Measurements from ENCODE around the gene CYB5B. TPM values are rescaled to one million over a fixed set of nuclear protein-coding genes. Genes with fewer than 3 reads are reported as not detected.
A peak's percentile ranks its signal among the peaks of the same experiment; 100 is the strongest.

Gene CYB5B
- total and polyA plus RNA-seq, 2 donors (not counting 3 experiments of a cell fraction or from before 2014, with no cell fraction given), result 175 to 176 TPM

- H3K9ac ChIP-seq (replicated peaks; ENCODE audit: extremely low read depth, insufficient read depth, low read length), result peak overlapping the region; percentile 71
- H3K4me1 ChIP-seq (ENCODE audit: control insufficient read depth, extremely low read depth, insufficient read depth, low read length), result peaks cover 44% of the 10 kb centered on the region
- peak overlapping the region; percentile 97 for H2AFZ ChIP-seq (ENCODE audit: low read depth, low read length)
- no peaks in the 10 kb centered on the region for H4K20me1 ChIP-seq (replicated peaks; ENCODE audit: control insufficient read depth, extremely low read depth, insufficient read depth, low read length)
- dilution Hi-C loops (cut with MboI; ENCODE audit: extremely low pct_ligation_motif_present, low sequenced_read_pairs), result no loop called here
- H3K4me2 ChIP-seq (ENCODE audit: insufficient read depth, low read length), result peak overlapping the region; percentile 96
- no peaks in the 10 kb centered on the region for H3K9me1 ChIP-seq (replicated peaks; ENCODE audit: control insufficient read depth, extremely low read depth, insufficient read depth, low read length)
- peak overlapping the region; percentile 92 for H3K27ac ChIP-seq (ENCODE audit: insufficient read depth, low read depth, low read length)
- no TSS peak for BruUV-seq (replicated peaks)
- intact Hi-C loops (cut with micrococcal nuclease), result loop anchor here (1.0 to 10.0 kb wide), 6 partner anchors 26 to 311 kb away; partner anchors contain the start of genes CYB5B and NFAT5
- DNase-seq (ENCODE audit: low read depth, low spot score) (peak; percentile 90), FAIRE-seq (peak; percentile 80)
- no peak for TF ChIP-seq MYC (IDR thresholded peaks at IDR 0.05; ENCODE audit: low read depth, low read length)
- peak; percentile 74 to 76 for TF ChIP-seq CTCF (IDR thresholded peaks at IDR 0.05; ENCODE audit: extremely low read depth in 1 of 2, insufficient read depth in 1 of 2, low read depth in 1 of 2, low read length in 2 of 2)
- peak; percentile 78 for TF ChIP-seq JUN (IDR thresholded peaks at IDR 0.05; ENCODE audit: borderline replicate concordance, insufficient read depth, insufficient read length, low read depth)
- TF ChIP-seq FOS (IDR thresholded peaks at IDR 0.05; ENCODE audit: borderline replicate concordance, insufficient read depth, low read length), result peak; percentile 60
- no peak for TF ChIP-seq EZH2 (IDR thresholded peaks at IDR 0.05; ENCODE audit: borderline replicate concordance, low read depth, low read length, severe bottlenecking)
- TF ChIP-seq MAX (IDR thresholded peaks at IDR 0.05; ENCODE audit: insufficient read depth, insufficient read length), result no peak
- peak; percentile 27 for TF ChIP-seq GATA2 (IDR thresholded peaks at IDR 0.05; ENCODE audit: insufficient read depth, insufficient read length, low read depth, low read length)
- TF ChIP-seq POLR2A (IDR thresholded peaks at IDR 0.05; ENCODE audit: low read depth, low read length), result no peak
- POLR2A ChIA-PET, result interaction anchor here (0.5 kb wide), 1 partner anchor 134 kb away, joined by 3 read pairs; no protein-coding TSS in a partner anchor
- H3K4me3 ChIP-seq (replicated peaks in 1 of 3; ENCODE audit: insufficient read depth in 1 of 3, low read depth in 1 of 3, low read length in 3 of 3), result peak overlapping the region in 1 of 3 experiments; percentile 55
- CTCF ChIA-PET, result interaction anchor here (0.6 to 5.2 kb wide), 49 partner anchors 11 to 451 kb away, joined by 3 to 57 read pairs (median 4); partner anchors contain the start of genes CYB5B, NFAT5 and NOB1
- H3K27me3 ChIP-seq (ENCODE audit: control insufficient read depth in 2 of 2, insufficient read depth in 2 of 2, low read length in 2 of 2), result peaks cover 0 to 1% of the 10 kb centered on the region in 2 experiments
- H3K9me3 ChIP-seq (replicated peaks; ENCODE audit: control insufficient read depth, insufficient read depth, low read length), result no peaks in the 10 kb centered on the region
- no peaks in the 10 kb centered on the region for H3K36me3 ChIP-seq (ENCODE audit: control insufficient read depth in 2 of 2, extremely low read depth in 1 of 2, insufficient read depth in 2 of 2, low read length in 2 of 2)
- no peaks in the 10 kb centered on the region for H3K79me2 ChIP-seq (ENCODE audit: control insufficient read depth, insufficient read depth, low read length)
Observed at GRCh38 chr16:69397821-69398521, 26.4 kb upstream of the CYB5B start.

Measured in endothelial cell of umbilical vein (primary cell).